Endothelial cell of umbilical vein (primary cell): Measurements from ENCODE around the gene RNF157. TPM values are rescaled to one million over a fixed set of nuclear protein-coding genes. Genes with fewer than 3 reads are reported as not detected.

Experiments
- BruUV-seq: library from RNA; stranded (reverse); fragments of 400-500 nt; replicated peaks from 2 replicates; lab custom pipeline; 2021; lab: Mats Ljungman, UMichigan
- CTCF ChIA-PET: fragments of 300-600, 350-600 bp; sonication (Branson Sonifier 250); formaldehyde crosslinking; loops from one replicate; lab custom pipeline; 2021; ENCODE audit warnings: antibody characterized with exemption, inconsistent platforms; lab: Charles Lee
- POLR2A ChIA-PET: fragments of 300-600, 350-600 bp; sonication (Branson Sonifier 250); formaldehyde crosslinking; loops from one replicate; lab custom pipeline; 2021; ENCODE audit warnings: antibody characterized with exemption, inconsistent platforms; lab: Charles Lee
- DNase-seq: peaks from one replicate; pipeline ENCODE4 v3.0.0-alpha.2; 2011; ENCODE audit warnings: low read depth, low spot score
- FAIRE-seq: peaks from 2 replicates; lab custom pipeline; 2011; peaks lifted over from hg19 to GRCh38; lab: Jason Lieb, UNC
- H2AFZ ChIP-seq: 2 replicates; pipeline ENCODE4 v1.6.0; 2012; ENCODE audit warnings: low read depth, low read length, control low read depth, inconsistent platforms
- H3K27ac ChIP-seq: 2 replicates; pipeline ENCODE4 v1.5.1; 2011; ENCODE audit warnings: low read depth, mild to moderate bottlenecking, control low read depth, low read length, moderate library complexity; ENCODE audit not compliant: insufficient read depth
- H3K27me3 ChIP-seq, 2 experiments: 2 replicates each; pipeline versions ENCODE4 v1.6.0 to v1.6.1; 2011; ENCODE audit warnings: low read length in 2 of 2, mixed read lengths in 1 of 2; ENCODE audit not compliant: control insufficient read depth in 2 of 2, insufficient read depth in 2 of 2
- H3K36me3 ChIP-seq, 2 experiments: 2 replicates in 1 of 2; 3 replicates in 1 of 2; pipeline ENCODE4 v1.5.1; 2011; ENCODE audit warnings: low read length in 2 of 2, mild to moderate bottlenecking in 1 of 2, moderate library complexity in 1 of 2; ENCODE audit not compliant: control insufficient read depth in 2 of 2, insufficient read depth in 2 of 2; ENCODE audit errors: extremely low read depth in 1 of 2
- H3K4me1 ChIP-seq: 3 replicates; pipeline ENCODE4 v1.5.1; 2011; ENCODE audit warnings: mild to moderate bottlenecking, low read length; ENCODE audit not compliant: control insufficient read depth, insufficient read depth; ENCODE audit errors: extremely low read depth
- H3K4me2 ChIP-seq: 2 replicates; pipeline ENCODE4 v1.6.1; 2011; ENCODE audit warnings: low read length, control low read depth, mixed read lengths; ENCODE audit not compliant: insufficient read depth
- H3K4me3 ChIP-seq, 3 experiments: fragments of 200-600 bp in 1 of 3; sonication (generic), shearing (Covaris generic) in 1 of 3; replicated peaks in 1 of 3; 2 replicates each; pipeline ENCODE4 v1.5.1; 2011 to 2016; ENCODE audit warnings: control low read depth in 3 of 3, low read length in 3 of 3, mild to moderate bottlenecking in 2 of 3, inconsistent platforms in 1 of 3, low read depth in 1 of 3, moderate library complexity in 1 of 3; ENCODE audit not compliant: insufficient read depth in 1 of 3
- H3K79me2 ChIP-seq: 2 replicates; pipeline ENCODE4 v1.6.0; 2012; ENCODE audit warnings: low read length, inconsistent platforms; ENCODE audit not compliant: control insufficient read depth, insufficient read depth
- H3K9ac ChIP-seq: replicated peaks from 2 replicates; pipeline ENCODE3; 2011; ENCODE audit warnings: low read length, control low read depth; ENCODE audit not compliant: insufficient read depth; ENCODE audit errors: extremely low read depth
- H3K9me1 ChIP-seq: replicated peaks from 3 replicates; pipeline ENCODE4 v1.6.0; 2011; ENCODE audit warnings: mild to moderate bottlenecking, low read length; ENCODE audit not compliant: control insufficient read depth, insufficient read depth; ENCODE audit errors: extremely low read depth
- H3K9me3 ChIP-seq: replicated peaks from 2 replicates; pipeline ENCODE4 v1.5.1; 2012; ENCODE audit warnings: low read length, inconsistent platforms; ENCODE audit not compliant: control insufficient read depth, insufficient read depth
- H4K20me1 ChIP-seq: replicated peaks from 2 replicates; pipeline ENCODE3; 2011; ENCODE audit warnings: mild to moderate bottlenecking, low read length; ENCODE audit not compliant: control insufficient read depth, insufficient read depth; ENCODE audit errors: extremely low read depth
- EZH2 ChIP-seq: IDR thresholded peaks from 2 replicates; pipeline ENCODE4 v1.6.1; 2012; ENCODE audit warnings: borderline replicate concordance, low read depth, mild to moderate bottlenecking, moderate library complexity, low read length, inconsistent platforms; ENCODE audit not compliant: severe bottlenecking
- FOS ChIP-seq: IDR thresholded peaks from 2 replicates; pipeline ENCODE4 v1.6.1; 2011; ENCODE audit warnings: mild to moderate bottlenecking, low read length, moderate library complexity, borderline replicate concordance; ENCODE audit not compliant: insufficient read depth
- GATA2 ChIP-seq: IDR thresholded peaks from 2 replicates; pipeline ENCODE4 v1.7.0; 2011; ENCODE audit warnings: low read depth, mild to moderate bottlenecking, moderate library complexity, mixed read lengths, low read length; ENCODE audit not compliant: insufficient read length, insufficient read depth
- JUN ChIP-seq: IDR thresholded peaks from 2 replicates; pipeline ENCODE4 v1.6.1; 2011; ENCODE audit warnings: borderline replicate concordance, low read depth; ENCODE audit not compliant: insufficient read length, insufficient read depth
- MYC ChIP-seq: IDR thresholded peaks from one replicate; pipeline ENCODE4 v1.6.1; 2011; ENCODE audit warnings: mild to moderate bottlenecking, low read depth, low read length
- POLR2A ChIP-seq: IDR thresholded peaks from 2 replicates; pipeline ENCODE4 v1.6.1; 2012; ENCODE audit warnings: low read depth, mild to moderate bottlenecking, control low read depth, low read length
- POLR2AphosphoS5 ChIP-seq: IDR thresholded peaks from 2 replicates; pipeline ENCODE4 v1.6.1; 2012; ENCODE audit warnings: low read depth, mild to moderate bottlenecking, control low read depth, low read length, moderate library complexity; ENCODE audit not compliant: insufficient read depth
- dilution Hi-C: fragments of 300-500 bp; cut with MboI; formaldehyde crosslinking; loops from one replicate; pipeline ENCODE4 v1.15.0; 2019; ENCODE audit warnings: low sequenced_read_pairs; ENCODE audit not compliant: extremely low pct_ligation_motif_present
- intact Hi-C: fragments of 100-400 bp; cut with micrococcal nuclease; formaldehyde crosslinking; loops from one replicate; pipeline ENCODE4 v1.10.0; 2022
- polyA plus RNA-seq, 4 experiments: library from polyadenylated mRNA; depleted of rRNA in 3 of 4; stranded (reverse) in 3 of 4; unstranded in 1 of 4; fragments of >200 nt; gene quantifications; 2 replicates each; pipeline versions ENCODE4 v1.2.1 to v1.2.3, GENCODE V29; 2011 to 2012; ENCODE audit warnings: missing spikeins in 1 of 4
- total RNA-seq: library from RNA; stranded (reverse); gene quantifications from 2 replicates; pipeline ENCODE4 v1.2.3, GENCODE V29; 2021
- TF ChIP-seq, protein P1 (sequence below), 2 donors: IDR thresholded peaks; 1 replicate in 1 of 2; 2 replicates in 1 of 2; pipeline ENCODE4 v1.5.1; 2011; ENCODE audit warnings: low read length in 2 of 2, mild to moderate bottlenecking in 2 of 2, moderate library complexity in 2 of 2, control low read depth in 1 of 2, inconsistent platforms in 1 of 2, low read depth in 1 of 2; ENCODE audit not compliant: insufficient read depth in 1 of 2; ENCODE audit errors: extremely low read depth in 1 of 2
- TF ChIP-seq, protein P2 (sequence below): IDR thresholded peaks from 2 replicates; pipeline ENCODE4 v1.6.1; 2011; ENCODE audit not compliant: insufficient read depth, insufficient read length

RNF157 gene
- total and polyA plus RNA-seq, 2 donors (not counting 3 experiments of a cell fraction or from before 2014, with no cell fraction given) = 0.07 to 0.86 TPM

- Histone ChIP-seq H3K9me3 (no peaks in the 10 kb centered on the region), H2AFZ (no peak overlapping the region), H3K27ac (no peak overlapping the region), H3K4me1 (peaks cover 7% of the 10 kb centered on the region), H3K9me1 (no peaks in the 10 kb centered on the region), H3K9ac (no peak overlapping the region), H3K4me2 (no peak overlapping the region), H4K20me1 (no peaks in the 10 kb centered on the region), H3K79me2 (no peaks in the 10 kb centered on the region), H3K36me3 (no peaks in the 10 kb centered on the region), H3K4me3 (no peak overlapping the region), H3K27me3 (peaks cover 33 to 46% of the 10 kb centered on the region in 2 experiments)
- FAIRE-seq = no peak
- TF ChIP-seq, protein P1, sequence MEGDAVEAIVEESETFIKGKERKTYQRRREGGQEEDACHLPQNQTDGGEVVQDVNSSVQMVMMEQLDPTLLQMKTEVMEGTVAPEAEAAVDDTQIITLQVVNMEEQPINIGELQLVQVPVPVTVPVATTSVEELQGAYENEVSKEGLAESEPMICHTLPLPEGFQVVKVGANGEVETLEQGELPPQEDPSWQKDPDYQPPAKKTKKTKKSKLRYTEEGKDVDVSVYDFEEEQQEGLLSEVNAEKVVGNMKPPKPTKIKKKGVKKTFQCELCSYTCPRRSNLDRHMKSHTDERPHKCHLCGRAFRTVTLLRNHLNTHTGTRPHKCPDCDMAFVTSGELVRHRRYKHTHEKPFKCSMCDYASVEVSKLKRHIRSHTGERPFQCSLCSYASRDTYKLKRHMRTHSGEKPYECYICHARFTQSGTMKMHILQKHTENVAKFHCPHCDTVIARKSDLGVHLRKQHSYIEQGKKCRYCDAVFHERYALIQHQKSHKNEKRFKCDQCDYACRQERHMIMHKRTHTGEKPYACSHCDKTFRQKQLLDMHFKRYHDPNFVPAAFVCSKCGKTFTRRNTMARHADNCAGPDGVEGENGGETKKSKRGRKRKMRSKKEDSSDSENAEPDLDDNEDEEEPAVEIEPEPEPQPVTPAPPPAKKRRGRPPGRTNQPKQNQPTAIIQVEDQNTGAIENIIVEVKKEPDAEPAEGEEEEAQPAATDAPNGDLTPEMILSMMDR (IDR thresholded peaks at IDR 0.05; ENCODE audit: extremely low read depth in 1 of 2, insufficient read depth in 1 of 2, low read depth in 1 of 2, low read length in 2 of 2) = no peak
- TF ChIP-seq MYC (no peak), JUN (no peak), POLR2AphosphoS5 (no peak), GATA2 (no peak), EZH2 (no peak), FOS (no peak), POLR2A (no peak)
- TF ChIP-seq, protein P2, sequence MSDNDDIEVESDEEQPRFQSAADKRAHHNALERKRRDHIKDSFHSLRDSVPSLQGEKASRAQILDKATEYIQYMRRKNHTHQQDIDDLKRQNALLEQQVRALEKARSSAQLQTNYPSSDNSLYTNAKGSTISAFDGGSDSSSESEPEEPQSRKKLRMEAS = no peak
- dilution Hi-C loops (no loop called here), intact Hi-C loops (no loop called here)
- BruUV-seq = no TSS peak
- ChIA-PET CTCF (interaction anchor here (1.0 to 2.3 kb wide), 4 partner anchors 8 to 56 kb away, joined by 3 to 15 read pairs (median 4); no protein-coding TSS in a partner anchor), POLR2A (no interaction called here)
- DNase-seq = no peak
Observed at GRCh38 chr17:76237859-76238313, 2.4 kb downstream of the RNF157 start.
